Heart right ventricle (tissue), 16 donors: ENCODE results near the gene CHD6. TPM values are rescaled to one million over a fixed set of nuclear protein-coding genes. Genes with fewer than 3 reads are reported as not detected.

Source experiments
- ATAC-seq, 8 donors: fragments of 200-7000 bp; cut with Tn5 transposase; one replicate each; pipeline ENCODE4 v1.9.1; 2020; ENCODE audit warnings: mild to moderate bottlenecking in 8 of 8, moderate library complexity in 8 of 8, moderate number of reproducible peaks in 1 of 8
- DNase-seq, 2 donors: peaks; one replicate each; pipeline ENCODE4 v3.0.0-alpha.2; 2020
- H3K27ac ChIP-seq, 10 donors: fragments of 200-600 bp; sonication (generic) in 2 of 10; one replicate each; pipeline versions ENCODE4 v1.5.0 to v1.8.0; 2020 to 2022; ENCODE audit warnings: mild to moderate bottlenecking in 3 of 10
- H3K27me3 ChIP-seq, 7 donors: fragments of 200-600 bp; one replicate each; pipeline ENCODE4 v1.8.0; 2021 to 2022; ENCODE audit warnings: mild to moderate bottlenecking in 2 of 7
- H3K36me3 ChIP-seq, 9 donors: fragments of 200-600 bp; sonication (generic) in 1 of 9; one replicate each; pipeline versions ENCODE4 v1.5.0 to v1.8.0; 2020 to 2022; ENCODE audit warnings: mild to moderate bottlenecking in 2 of 9
- H3K4me1 ChIP-seq, 9 donors: fragments of 200-600 bp; sonication (generic) in 1 of 9; one replicate each; pipeline versions ENCODE4 v1.5.0 to v1.8.0; 2020 to 2022; ENCODE audit warnings: mild to moderate bottlenecking in 4 of 9
- H3K4me3 ChIP-seq, 10 donors: fragments of 200-600 bp; sonication (generic) in 2 of 10; one replicate each; pipeline versions ENCODE4 v1.5.0 to v1.8.0; 2020 to 2022; ENCODE audit warnings: mild to moderate bottlenecking in 7 of 10, moderate library complexity in 2 of 10
- H3K9me3 ChIP-seq, 11 donors: fragments of 200-600 bp in 10 of 11; sonication (generic) in 2 of 11; one replicate each; pipeline versions ENCODE4 v1.5.0 to v1.8.0; 2013 to 2022; ENCODE audit warnings: mild to moderate bottlenecking in 2 of 11, control low read depth in 1 of 11, moderate library complexity in 1 of 11
- WGBS, 2 donors: extraction: QIAGEN DNeasy Blood & Tissue Kit; methylation state at CpG; one replicate each; pipeline ENCODE4 v1.1.7; 2013; ENCODE audit warnings: inconsistent platforms in 1 of 2; 5-methylcytosine and 5-hydroxymethylcytosine counted together
- intact Hi-C, 10 donors: fragments of 100-400 bp; cut with DNase I; formaldehyde crosslinking; loops; one replicate each; pipeline versions ENCODE4 v1.11.1 to v1.14.2; 2022
- polyA plus RNA-seq, 2 donors: library from polyadenylated mRNA; stranded (reverse); fragments of 200-250 nt; gene quantifications; one replicate each; pipeline ENCODE4 v1.2.3, GENCODE V29; 2013
- total RNA-seq, 10 donors: library from RNA; stranded (reverse); fragmentation: NEBNext Ultra II Directional in 3 of 10; extraction: Animal tissue kit (Norgen Biotek cat#: 25700) in 3 of 10; gene quantifications; one replicate each; pipeline versions ENCODE4 v1.2.1 to v1.2.4, GENCODE V29; 2021 to 2023
- TF ChIP-seq, protein P1 (sequence below), 9 donors: fragments of 200-600 bp; sonication (generic) in 2 of 9; IDR thresholded peaks; one replicate each; pipeline versions ENCODE4 v1.5.0 to v1.8.0; 2021 to 2022; ENCODE audit warnings: antibody characterized with exemption in 9 of 9, mild to moderate bottlenecking in 5 of 9, moderate library complexity in 1 of 9
- donor health status: Arrhythmogenic right ventricular cardiomyopathy.
- donor health status: ischemic (EF 13 %, LVEDD 7.1; RV severe dilation, severe dysfunction).
- donor health status: healthy with polysubstance abuse.
- donor health status: DM: no; HTN: yes; CAD: no.
- donor health status: DM: no; HTN: no; CAD: no.
- donor health status: ischemic (EF 25% LVEDD 6.9; RV normal size, moderate dysfunction).
- donor health status: ischemic (EF 25% LVEDD 5.7; RV mildly dilated, moderate dysfunction).
- donor health status: healthy.
- donor health status: DM: yes; HTN: yes; CAD: no.
- donor health status: Ischemic cardiomyopathy.
- donor health status: ischemic (EF 35%, LVEDD 5.7; RV mildly dilated, moderate dysfunction).
- donor health status: nonischemic (EF 11% LVEDD 7.7; RV severe dilation, severe dysfunction).
- donor health status: DM: yes; HTN: yes; CAD: no.
- donor health status: PGD.
- donor health status: ischemic (EF 29% LVEDD 5.4; RV normal size, mild dysfunction).
- donor health status: nonischemic (EF 23%, LVEDD 6.1; RV moderate dilation, normal function).

The CHD6 gene
- total and polyA plus RNA-seq, 12 donors: 3.0 to 52.9 (median 39.5) TPM

DNA sequence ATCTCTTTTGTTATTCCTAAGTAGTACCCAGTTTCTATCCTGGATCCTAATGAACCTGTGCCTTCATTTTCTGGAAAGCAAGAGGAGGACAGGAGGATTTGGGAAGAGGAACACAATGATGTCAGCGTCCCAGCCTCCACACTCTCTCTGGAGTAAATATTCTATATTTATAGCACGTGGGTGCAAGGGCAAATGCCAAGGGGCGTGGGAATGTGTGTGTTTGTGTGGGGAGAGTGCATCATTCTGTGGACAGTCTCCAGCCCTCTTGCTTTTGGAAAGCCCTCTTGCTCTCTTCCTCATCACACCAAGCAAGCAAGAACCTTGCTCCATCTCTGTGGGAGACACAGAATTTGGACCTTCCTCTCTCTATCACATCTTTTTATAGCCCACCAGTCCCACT, 148.3 kb downstream of the CHD6 start:
- 53 to 66% methylated on average over 3 of the region's 3 CpGs for WGBS, 2 donors
- Histone ChIP-seq H3K9me3 (peaks cover 0 to 16% (median 9%) of the 10 kb centered on the region in 11 donors), H3K36me3 (peaks cover 0 to 86% (median 18%) of the 10 kb centered on the region in 9 donors), H3K27ac (peak overlapping the region in 9 of 10 donors; percentile 23 to 76 (median 56)), H3K4me3 (no peak overlapping the region), H3K27me3 (no peaks in the 10 kb centered on the region), H3K4me1 (peaks cover 0 to 41% (median 20%) of the 10 kb centered on the region in 9 donors)
- intact Hi-C loops: loop anchor here in 2 of 10 donors (5.0 to 10.0 kb wide), 2 partner anchors 43 to 225 kb away; no protein-coding TSS in a partner anchor
- peak; percentile 74 to 88 (median 80) for ATAC-seq
- TF ChIP-seq, protein P1, sequence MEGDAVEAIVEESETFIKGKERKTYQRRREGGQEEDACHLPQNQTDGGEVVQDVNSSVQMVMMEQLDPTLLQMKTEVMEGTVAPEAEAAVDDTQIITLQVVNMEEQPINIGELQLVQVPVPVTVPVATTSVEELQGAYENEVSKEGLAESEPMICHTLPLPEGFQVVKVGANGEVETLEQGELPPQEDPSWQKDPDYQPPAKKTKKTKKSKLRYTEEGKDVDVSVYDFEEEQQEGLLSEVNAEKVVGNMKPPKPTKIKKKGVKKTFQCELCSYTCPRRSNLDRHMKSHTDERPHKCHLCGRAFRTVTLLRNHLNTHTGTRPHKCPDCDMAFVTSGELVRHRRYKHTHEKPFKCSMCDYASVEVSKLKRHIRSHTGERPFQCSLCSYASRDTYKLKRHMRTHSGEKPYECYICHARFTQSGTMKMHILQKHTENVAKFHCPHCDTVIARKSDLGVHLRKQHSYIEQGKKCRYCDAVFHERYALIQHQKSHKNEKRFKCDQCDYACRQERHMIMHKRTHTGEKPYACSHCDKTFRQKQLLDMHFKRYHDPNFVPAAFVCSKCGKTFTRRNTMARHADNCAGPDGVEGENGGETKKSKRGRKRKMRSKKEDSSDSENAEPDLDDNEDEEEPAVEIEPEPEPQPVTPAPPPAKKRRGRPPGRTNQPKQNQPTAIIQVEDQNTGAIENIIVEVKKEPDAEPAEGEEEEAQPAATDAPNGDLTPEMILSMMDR (IDR thresholded peaks at IDR 0.05): no peak
- DNase-seq: peak; percentile 46 to 77

DNA sequence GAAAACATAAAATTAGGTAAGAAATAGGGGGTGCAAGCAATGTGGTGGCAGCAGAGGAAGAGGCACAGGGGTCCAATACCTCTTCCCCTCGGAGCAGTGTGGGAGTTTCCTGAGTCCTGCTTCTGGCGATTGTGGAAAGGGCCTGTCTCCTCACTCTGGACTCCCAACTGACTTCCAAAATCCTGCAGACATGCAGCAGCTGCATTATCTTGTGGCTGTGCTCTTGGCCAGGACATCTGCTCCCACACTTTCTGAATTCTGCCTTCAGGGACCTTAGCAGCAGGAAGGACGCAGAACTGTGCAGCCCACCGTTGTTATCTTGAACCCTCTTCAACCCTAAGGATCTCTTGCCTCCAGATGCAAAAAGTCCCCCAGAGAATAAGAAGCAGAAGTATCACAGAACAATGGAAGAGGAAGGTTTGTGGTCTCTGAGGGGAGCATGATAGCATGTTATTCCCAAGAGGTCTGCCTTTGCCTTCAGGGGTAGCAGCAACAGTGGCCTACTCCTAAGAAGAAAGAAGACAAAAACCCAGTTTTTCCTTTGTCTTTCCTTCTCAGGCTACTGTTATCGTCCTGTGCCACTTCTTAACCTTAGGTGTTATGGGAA, 149.1 kb downstream of the CHD6 start:
- intact Hi-C loops: no loop called here
- 48 to 51% methylated on average over 5 of the region's 5 CpGs for WGBS, 2 donors
- Histone ChIP-seq H3K27me3 (no peaks in the 10 kb centered on the region), H3K4me1 (peaks cover 0 to 38% (median 17%) of the 10 kb centered on the region in 9 donors), H3K27ac (peak overlapping the region in 9 of 10 donors; percentile 14 to 76 (median 42)), H3K4me3 (no peak overlapping the region), H3K9me3 (peaks cover 0 to 20% (median 12%) of the 10 kb centered on the region in 11 donors), H3K36me3 (peaks cover 0 to 89% (median 23%) of the 10 kb centered on the region in 9 donors)
- ATAC-seq (peak; percentile 56 to 82 (median 71)), DNase-seq (peak in 1 of 2 donors; percentile 57)
- TF ChIP-seq, protein P1 (IDR thresholded peaks at IDR 0.05): no peak

DNA sequence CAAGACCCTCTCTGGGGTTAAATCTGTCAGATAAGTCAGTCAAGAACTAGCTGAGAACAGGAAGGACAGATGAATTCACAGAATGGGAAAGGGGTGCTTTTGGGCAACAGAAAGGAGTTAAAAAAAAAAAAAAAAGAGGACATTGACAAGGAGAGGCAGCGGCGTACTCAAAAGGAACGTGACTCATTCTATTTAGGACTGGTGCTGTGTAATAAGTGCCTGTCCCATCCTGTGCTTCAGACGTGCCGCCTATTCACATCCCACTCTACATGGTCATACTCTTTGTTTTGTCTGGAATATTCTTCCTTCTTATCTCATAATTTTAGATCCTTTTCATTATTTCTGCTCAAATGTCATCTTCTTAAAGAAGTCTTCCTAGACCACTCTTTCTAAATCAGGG, 150.5 kb downstream of the CHD6 start:
- intact Hi-C loops: no loop called here
- TF ChIP-seq, protein P1 (IDR thresholded peaks at IDR 0.05): no peak
- WGBS, 2 donors: 80 to 86% methylated on average over 5 of the region's 5 CpGs
- Histone ChIP-seq H3K27ac (peak overlapping the region in 1 of 10 donors; percentile 75), H3K27me3 (no peaks in the 10 kb centered on the region), H3K9me3 (peaks cover 0 to 20% (median 12%) of the 10 kb centered on the region in 11 donors), H3K4me1 (peaks cover 0 to 35% (median 14%) of the 10 kb centered on the region in 9 donors), H3K4me3 (no peak overlapping the region), H3K36me3 (peaks cover 0 to 86% (median 21%) of the 10 kb centered on the region in 9 donors)
- ATAC-seq (peak in 1 of 8 donors; percentile 31), DNase-seq (no peak)

DNA sequence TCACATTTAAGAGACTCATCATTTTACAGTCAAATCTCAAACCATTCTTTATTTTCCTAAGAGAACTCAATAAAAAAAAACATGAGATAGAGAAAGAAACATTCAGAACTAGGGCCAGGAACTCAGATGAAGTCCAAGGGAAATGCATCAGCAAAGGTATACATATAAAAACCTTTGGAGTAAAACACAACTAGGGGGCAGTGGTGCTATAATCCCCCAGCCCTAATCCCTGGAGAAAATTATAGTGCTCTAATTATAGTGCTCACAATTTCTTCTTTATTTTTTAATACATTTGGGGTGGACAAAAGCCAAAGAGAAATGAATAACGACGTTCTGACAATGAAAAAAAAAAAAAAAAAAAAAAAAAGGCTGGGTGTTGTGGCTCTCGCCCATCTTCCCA, 151.0 kb downstream of the CHD6 start:
- H3K9me3 ChIP-seq: peaks cover 0 to 20% (median 12%) of the 10 kb centered on the region in 11 donors
- TF ChIP-seq, protein P1 (IDR thresholded peaks at IDR 0.05): peak in 1 of 9 donors; percentile 17
- intact Hi-C loops: no loop called here
- peak overlapping the region in 1 of 10 donors; percentile 27 for H3K27ac ChIP-seq
- WGBS, 2 donors: 61 to 66% methylated on average over 3 of the region's 3 CpGs
- H3K4me3 ChIP-seq: no peak overlapping the region
- DNase-seq (no peak), ATAC-seq (no peak)
- peaks cover 0 to 86% (median 18%) of the 10 kb centered on the region in 9 donors for H3K36me3 ChIP-seq
- H3K4me1 ChIP-seq: peaks cover 0 to 35% (median 14%) of the 10 kb centered on the region in 9 donors
- no peaks in the 10 kb centered on the region for H3K27me3 ChIP-seq
